ENCODE results near the gene HIVEP3. TPM values are rescaled to one million over a fixed set of nuclear protein-coding genes. Genes with fewer than 3 reads are reported as not detected.

The HIVEP3 gene
- total RNA-seq, 1 experiment from 2014 or later, result not detected

- H3K4me3 ChIP-seq, result no peak overlapping the region
- no peaks in the 10 kb centered on the region for H3K27me3 ChIP-seq
- no peak for DNase-seq
- no peaks in the 10 kb centered on the region for H3K36me3 ChIP-seq
- no peaks in the 10 kb centered on the region for H3K9me3 ChIP-seq
Measured at GRCh38 chr1:41849211-41849759, 69.4 kb downstream of the HIVEP3 start.

GRCh38 chr1:41848216-41848952 lies 70.3 kb downstream of the HIVEP3 start:
- no peaks in the 10 kb centered on the region for H3K36me3 ChIP-seq
- DNase-seq, result no peak
- H3K9me3 ChIP-seq, result no peaks in the 10 kb centered on the region
- H3K27me3 ChIP-seq, result no peaks in the 10 kb centered on the region
- H3K4me3 ChIP-seq, result no peak overlapping the region

GRCh38 chr1:41847733-41848132 lies 71.0 kb downstream of the HIVEP3 start:
- Histone ChIP-seq H3K9me3 (no peaks in the 10 kb centered on the region), H3K36me3 (no peaks in the 10 kb centered on the region), H3K4me3 (no peak overlapping the region), H3K27me3 (no peaks in the 10 kb centered on the region)
- DNase-seq, result no peak

- no peak for DNase-seq
Measured at GRCh38 chr1:41846625-41847405, 71.9 kb downstream of the HIVEP3 start.

GRCh38 chr1:41844781-41845272 lies 73.9 kb downstream of the HIVEP3 start:
- Histone ChIP-seq H3K4me3 (no peak overlapping the region), H3K36me3 (no peaks in the 10 kb centered on the region), H3K27me3 (no peaks in the 10 kb centered on the region), H3K9me3 (no peaks in the 10 kb centered on the region)
- no peak for DNase-seq

More at GRCh38 chr1:41846625-41847405, 71.9 kb downstream of the HIVEP3 start:
- no peaks in the 10 kb centered on the region for H3K9me3 ChIP-seq
- no peaks in the 10 kb centered on the region for H3K36me3 ChIP-seq
- H3K27me3 ChIP-seq, result no peaks in the 10 kb centered on the region
- no peak overlapping the region for H3K4me3 ChIP-seq

- DNase-seq, result no peak
- no peak overlapping the region for H3K4me3 ChIP-seq
- H3K36me3 ChIP-seq, result no peaks in the 10 kb centered on the region
- H3K27me3 ChIP-seq, result no peaks in the 10 kb centered on the region
- H3K9me3 ChIP-seq, result no peaks in the 10 kb centered on the region
Measured at GRCh38 chr1:41844255-41844654, 74.5 kb downstream of the HIVEP3 start.

- Histone ChIP-seq H3K27me3 (no peaks in the 10 kb centered on the region), H3K36me3 (no peaks in the 10 kb centered on the region), H3K4me3 (no peak overlapping the region), H3K9me3 (no peaks in the 10 kb centered on the region)
- no peak for DNase-seq
Measured at GRCh38 chr1:41842993-41843755, 75.5 kb downstream of the HIVEP3 start.

GRCh38 chr1:41842326-41842725 lies 76.4 kb downstream of the HIVEP3 start:
- H3K4me3 ChIP-seq, result no peak overlapping the region
- no peaks in the 10 kb centered on the region for H3K36me3 ChIP-seq
- no peak for DNase-seq
- H3K27me3 ChIP-seq, result no peaks in the 10 kb centered on the region
- no peaks in the 10 kb centered on the region for H3K9me3 ChIP-seq

GRCh38 chr1:41840592-41841246 lies 78.0 kb downstream of the HIVEP3 start:
- Histone ChIP-seq H3K9me3 (no peaks in the 10 kb centered on the region), H3K27me3 (no peaks in the 10 kb centered on the region), H3K36me3 (no peaks in the 10 kb centered on the region), H3K4me3 (no peak overlapping the region)
- DNase-seq, result peak; percentile 73

- H3K9me3 ChIP-seq, result no peaks in the 10 kb centered on the region
- no peak overlapping the region for H3K4me3 ChIP-seq
- DNase-seq, result no peak
- no peaks in the 10 kb centered on the region for H3K27me3 ChIP-seq
- no peaks in the 10 kb centered on the region for H3K36me3 ChIP-seq
Measured at GRCh38 chr1:41838266-41838665, 80.5 kb downstream of the HIVEP3 start.

GRCh38 chr1:41837691-41838090 lies 81.0 kb downstream of the HIVEP3 start:
- no peaks in the 10 kb centered on the region for H3K36me3 ChIP-seq
- no peaks in the 10 kb centered on the region for H3K27me3 ChIP-seq
- H3K4me3 ChIP-seq, result no peak overlapping the region
- DNase-seq, result no peak
- no peaks in the 10 kb centered on the region for H3K9me3 ChIP-seq

- Histone ChIP-seq H3K36me3 (no peaks in the 10 kb centered on the region), H3K4me3 (no peak overlapping the region), H3K27me3 (no peaks in the 10 kb centered on the region), H3K9me3 (no peaks in the 10 kb centered on the region)
- DNase-seq, result no peak
Measured at GRCh38 chr1:41835485-41835884, 83.2 kb downstream of the HIVEP3 start.

- H3K36me3 ChIP-seq, result no peaks in the 10 kb centered on the region
- H3K27me3 ChIP-seq, result no peaks in the 10 kb centered on the region
- no peak for DNase-seq
- H3K4me3 ChIP-seq, result no peak overlapping the region
- no peaks in the 10 kb centered on the region for H3K9me3 ChIP-seq
Measured at GRCh38 chr1:41833519-41834000, 85.2 kb downstream of the HIVEP3 start.

- no peaks in the 10 kb centered on the region for H3K9me3 ChIP-seq
- DNase-seq, result no peak
- no peaks in the 10 kb centered on the region for H3K36me3 ChIP-seq
- no peaks in the 10 kb centered on the region for H3K27me3 ChIP-seq
- no peak overlapping the region for H3K4me3 ChIP-seq
Measured at GRCh38 chr1:41830726-41831125, 88.0 kb downstream of the HIVEP3 start.

GRCh38 chr1:41827991-41828570 lies 90.6 kb downstream of the HIVEP3 start:
- Histone ChIP-seq H3K27me3 (no peaks in the 10 kb centered on the region), H3K36me3 (no peaks in the 10 kb centered on the region), H3K9me3 (no peaks in the 10 kb centered on the region), H3K4me3 (no peak overlapping the region)
- DNase-seq, result peak; percentile 28

GRCh38 chr1:41823471-41823870 lies 95.3 kb downstream of the HIVEP3 start:
- Histone ChIP-seq H3K27me3 (peaks cover 2% of the 10 kb centered on the region; the same call in 1 of the 2 replicates), H3K36me3 (no peaks in the 10 kb centered on the region), H3K4me3 (no peak overlapping the region), H3K9me3 (no peaks in the 10 kb centered on the region)
- peak; percentile 44 for DNase-seq

All from MG63 (cell line).